Measurements from ENCODE around the gene PARVB.

DNA sequence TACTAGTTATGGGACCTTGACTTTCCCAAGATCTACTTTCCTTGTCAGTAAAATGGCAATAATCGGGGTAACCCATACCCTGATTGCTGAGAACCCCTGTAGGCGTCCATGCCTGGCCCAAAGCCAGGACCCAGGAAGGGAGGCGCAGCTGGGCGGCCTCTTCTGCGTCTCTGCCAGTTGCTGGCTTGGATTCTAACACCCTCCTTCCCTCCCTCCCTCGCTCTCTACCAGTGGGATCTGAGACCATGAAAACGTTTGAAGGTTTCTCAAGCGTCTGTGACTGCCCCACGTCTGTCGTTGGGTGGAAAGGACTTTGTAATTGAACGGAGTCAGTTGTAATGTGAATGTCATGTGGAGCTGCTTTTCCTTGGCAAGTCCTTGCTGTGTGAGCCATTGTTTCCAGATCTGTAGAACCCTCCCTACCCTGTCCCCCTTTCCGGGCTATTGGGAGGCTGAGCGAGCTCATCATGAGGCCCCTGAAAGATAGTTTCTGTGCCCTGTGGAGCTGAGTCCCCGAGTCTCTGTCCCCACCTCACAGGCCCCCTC is 47.8 kb downstream of the PARVB start:
- TF ChIP-seq POLR2A (IDR thresholded peaks at IDR 0.05), result no peak
- TF ChIP-seq, protein P1, sequence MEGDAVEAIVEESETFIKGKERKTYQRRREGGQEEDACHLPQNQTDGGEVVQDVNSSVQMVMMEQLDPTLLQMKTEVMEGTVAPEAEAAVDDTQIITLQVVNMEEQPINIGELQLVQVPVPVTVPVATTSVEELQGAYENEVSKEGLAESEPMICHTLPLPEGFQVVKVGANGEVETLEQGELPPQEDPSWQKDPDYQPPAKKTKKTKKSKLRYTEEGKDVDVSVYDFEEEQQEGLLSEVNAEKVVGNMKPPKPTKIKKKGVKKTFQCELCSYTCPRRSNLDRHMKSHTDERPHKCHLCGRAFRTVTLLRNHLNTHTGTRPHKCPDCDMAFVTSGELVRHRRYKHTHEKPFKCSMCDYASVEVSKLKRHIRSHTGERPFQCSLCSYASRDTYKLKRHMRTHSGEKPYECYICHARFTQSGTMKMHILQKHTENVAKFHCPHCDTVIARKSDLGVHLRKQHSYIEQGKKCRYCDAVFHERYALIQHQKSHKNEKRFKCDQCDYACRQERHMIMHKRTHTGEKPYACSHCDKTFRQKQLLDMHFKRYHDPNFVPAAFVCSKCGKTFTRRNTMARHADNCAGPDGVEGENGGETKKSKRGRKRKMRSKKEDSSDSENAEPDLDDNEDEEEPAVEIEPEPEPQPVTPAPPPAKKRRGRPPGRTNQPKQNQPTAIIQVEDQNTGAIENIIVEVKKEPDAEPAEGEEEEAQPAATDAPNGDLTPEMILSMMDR (IDR thresholded peaks at IDR 0.05), result no peak
- TF ChIP-seq EP300 (IDR thresholded peaks at IDR 0.05; ENCODE audit: low read depth), result no peak
- TF ChIP-seq POLR2AphosphoS5 (IDR thresholded peaks at IDR 0.05), result no peak
